ENCODE measurements around the gene CDT1.
"Not testable (repeated sequence)": the region's sequence is repeated elsewhere in the genome, so short reads cannot be mapped to it uniquely, and the experiment has no call there.

Gene CDT1

GRCh38 chr16:88815901-88816589, 12.5 kb downstream of the CDT1 start:
- DNase-seq (ENCODE audit: low read depth in 3 of 3, low spot score in 1 of 3), result peak in 2 of 3 donors; percentile 36 to 54

GRCh38 chr16:88816736-88817535, 13.3 kb downstream of the CDT1 start:
- no peak for DNase-seq (ENCODE audit: low read depth in 3 of 3, low spot score in 1 of 3)

- no peak for DNase-seq (ENCODE audit: low read depth in 3 of 3, low spot score in 1 of 3)
Observed at GRCh38 chr16:88817785-88818574, 14.4 kb downstream of the CDT1 start.

- DNase-seq (ENCODE audit: low read depth in 3 of 3, low spot score in 1 of 3), result no peak
Observed at GRCh38 chr16:88818575-88818874, 14.9 kb downstream of the CDT1 start.

GRCh38 chr16:88819126-88819525, 15.5 kb downstream of the CDT1 start:
- DNase-seq (ENCODE audit: low read depth in 3 of 3, low spot score in 1 of 3), result no peak

GRCh38 chr16:88820385-88821025, 16.9 kb downstream of the CDT1 start:
- no peak for DNase-seq (ENCODE audit: low read depth in 3 of 3, low spot score in 1 of 3)

- no peak for DNase-seq (ENCODE audit: low read depth in 3 of 3, low spot score in 1 of 3)
Observed at GRCh38 chr16:88821168-88821850, 17.7 kb downstream of the CDT1 start.

- no peak for DNase-seq (ENCODE audit: low read depth in 3 of 3, low spot score in 1 of 3)
Observed at GRCh38 chr16:88822281-88823040, 18.9 kb downstream of the CDT1 start.

GRCh38 chr16:88823646-88824045, 20.1 kb downstream of the CDT1 start:
- DNase-seq (ENCODE audit: low read depth in 3 of 3, low spot score in 1 of 3), result not testable (repeated sequence)

- no peak for DNase-seq (ENCODE audit: low read depth in 3 of 3, low spot score in 1 of 3)
Observed at GRCh38 chr16:88824256-88825077, 20.9 kb downstream of the CDT1 start.

- DNase-seq (ENCODE audit: low read depth in 3 of 3, low spot score in 1 of 3), result no peak
Observed at GRCh38 chr16:88825146-88825545, 21.6 kb downstream of the CDT1 start.

- no peak for DNase-seq (ENCODE audit: low read depth in 3 of 3, low spot score in 1 of 3)
Observed at GRCh38 chr16:88826070-88826840, 22.7 kb downstream of the CDT1 start.

- no peak for DNase-seq (ENCODE audit: low read depth in 3 of 3, low spot score in 1 of 3)
Observed at GRCh38 chr16:88827727-88828126, 24.1 kb downstream of the CDT1 start.

- DNase-seq (ENCODE audit: low read depth in 3 of 3, low spot score in 1 of 3), result no peak
Observed at GRCh38 chr16:88828711-88829110, 25.1 kb downstream of the CDT1 start.

GRCh38 chr16:88830258-88830657, 26.7 kb downstream of the CDT1 start:
- DNase-seq (ENCODE audit: low read depth in 3 of 3, low spot score in 1 of 3), result no peak

- DNase-seq (ENCODE audit: low read depth in 3 of 3, low spot score in 1 of 3), result no peak
Observed at GRCh38 chr16:88830783-88831182, 27.2 kb downstream of the CDT1 start.

GRCh38 chr16:88831838-88832237, 28.2 kb downstream of the CDT1 start:
- no peak for DNase-seq (ENCODE audit: low read depth in 3 of 3, low spot score in 1 of 3)

GRCh38 chr16:88833086-88833485, 29.5 kb downstream of the CDT1 start:
- no peak for DNase-seq (ENCODE audit: low read depth in 3 of 3, low spot score in 1 of 3)

GRCh38 chr16:88834670-88835069, 31.1 kb downstream of the CDT1 start:
- no peak for DNase-seq (ENCODE audit: low read depth in 3 of 3, low spot score in 1 of 3)
